T47D (cell line): ENCODE data around the gene CLRN2.

ENCODE experiments used
- DNase-seq, 2 experiments: peaks; one replicate each; pipeline versions ENCODE4 v3.0.0 to v3.0.0-alpha.2; 2011 to 2012; ENCODE audit warnings: low read depth in 1 of 2, low spot score in 1 of 2
- JUND ChIP-seq: IDR thresholded peaks from 2 replicates; pipeline ENCODE4 v1.6.1; 2012; ENCODE audit warnings: low read depth
- in situ Hi-C: cut with HindIII; loops from 2 replicates; pipeline ENCODE4 v1.10.0; 2016; ENCODE audit warnings: low sequenced_read_pairs, low pct_unique_long_range_greater_than_20kb

The CLRN2 gene, protein sequence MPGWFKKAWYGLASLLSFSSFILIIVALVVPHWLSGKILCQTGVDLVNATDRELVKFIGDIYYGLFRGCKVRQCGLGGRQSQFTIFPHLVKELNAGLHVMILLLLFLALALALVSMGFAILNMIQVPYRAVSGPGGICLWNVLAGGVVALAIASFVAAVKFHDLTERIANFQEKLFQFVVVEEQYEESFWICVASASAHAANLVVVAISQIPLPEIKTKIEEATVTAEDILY

DNA sequence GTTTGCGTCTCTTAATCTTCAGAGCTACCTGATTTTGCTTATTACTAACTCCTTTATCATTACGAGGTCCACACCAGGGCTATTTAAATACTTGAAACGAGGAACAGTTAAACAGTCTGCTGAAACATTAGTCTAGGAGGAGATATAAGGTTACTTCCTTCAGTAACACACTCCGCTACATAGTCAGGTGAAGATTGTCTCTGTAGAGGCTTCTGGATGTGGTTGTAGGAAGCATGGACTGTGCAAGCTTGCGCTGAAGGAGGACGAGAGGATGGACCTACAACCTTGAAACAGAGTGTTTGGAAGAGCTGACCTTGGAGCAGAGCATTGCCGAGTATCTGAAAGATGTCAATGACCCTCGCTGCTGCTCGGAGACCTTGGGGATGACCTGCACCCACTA is at the start of gene CLRN2:
Gene CLRN2, plus strand, starts transcription at position 301 of the 400 bp plus-strand sequence. CDS start 102 bp downstream, outside the sequence.
- TF ChIP-seq JUND, result no peak
- no peak for DNase-seq
- in situ Hi-C loops, result no loop called here

- no peak for TF ChIP-seq JUND
- peak in 1 of 2 experiments; percentile 49 for DNase-seq
- in situ Hi-C loops, result no loop called here
These were observed 46.2 kb upstream of the CLRN2 start for GRCh38 chr4:17468619-17469221.

- no peak for TF ChIP-seq JUND
- DNase-seq, result peak in 1 of 2 experiments; percentile 7
- in situ Hi-C loops, result no loop called here
These were observed 44.9 kb upstream of the CLRN2 start for GRCh38 chr4:17469931-17470674.

DNA sequence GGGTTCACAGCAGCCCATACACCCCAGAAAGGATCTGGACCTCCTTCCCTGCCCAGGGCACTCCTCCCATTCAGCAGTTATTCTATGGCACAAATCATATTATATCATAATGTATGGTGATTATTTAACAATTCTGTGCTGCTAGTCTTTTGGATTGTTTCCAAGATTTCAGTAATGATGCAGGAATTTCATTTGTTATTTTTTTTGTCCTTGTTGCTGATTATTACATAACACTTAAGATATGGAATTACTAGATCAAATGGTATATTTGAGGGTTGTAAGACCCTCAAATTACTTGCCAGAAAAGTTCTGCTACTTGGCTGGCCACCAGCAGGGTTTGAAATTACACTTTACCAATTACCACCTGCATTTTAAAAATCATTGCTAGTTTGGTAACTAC is 39.5 kb upstream of the CLRN2 start:
- TF ChIP-seq JUND, result no peak
- in situ Hi-C loops, result no loop called here

DNA sequence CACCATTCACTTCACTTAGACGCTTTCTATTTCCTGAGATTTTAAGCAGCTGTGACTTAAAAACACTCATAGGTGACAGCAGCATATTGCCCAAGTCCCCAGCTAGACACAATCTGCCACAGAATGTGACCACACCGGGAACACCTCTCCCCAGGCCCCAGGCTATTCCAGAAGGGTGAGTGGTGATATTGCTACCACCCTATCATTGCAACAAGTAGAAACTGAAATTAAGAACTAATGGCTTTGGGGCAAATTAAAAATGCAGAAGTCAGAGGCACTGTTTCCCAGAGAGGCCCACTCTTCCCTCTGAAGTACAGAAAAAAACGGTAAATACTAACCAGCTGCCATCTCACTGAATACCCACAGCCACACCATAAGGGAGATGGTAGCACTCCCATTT is 38.1 kb upstream of the CLRN2 start:
- in situ Hi-C loops, result no loop called here
- TF ChIP-seq JUND, result no peak
- no peak for DNase-seq

More for the DNA sequence above, 39.5 kb upstream of the CLRN2 start:
- DNase-seq, result no peak

DNA sequence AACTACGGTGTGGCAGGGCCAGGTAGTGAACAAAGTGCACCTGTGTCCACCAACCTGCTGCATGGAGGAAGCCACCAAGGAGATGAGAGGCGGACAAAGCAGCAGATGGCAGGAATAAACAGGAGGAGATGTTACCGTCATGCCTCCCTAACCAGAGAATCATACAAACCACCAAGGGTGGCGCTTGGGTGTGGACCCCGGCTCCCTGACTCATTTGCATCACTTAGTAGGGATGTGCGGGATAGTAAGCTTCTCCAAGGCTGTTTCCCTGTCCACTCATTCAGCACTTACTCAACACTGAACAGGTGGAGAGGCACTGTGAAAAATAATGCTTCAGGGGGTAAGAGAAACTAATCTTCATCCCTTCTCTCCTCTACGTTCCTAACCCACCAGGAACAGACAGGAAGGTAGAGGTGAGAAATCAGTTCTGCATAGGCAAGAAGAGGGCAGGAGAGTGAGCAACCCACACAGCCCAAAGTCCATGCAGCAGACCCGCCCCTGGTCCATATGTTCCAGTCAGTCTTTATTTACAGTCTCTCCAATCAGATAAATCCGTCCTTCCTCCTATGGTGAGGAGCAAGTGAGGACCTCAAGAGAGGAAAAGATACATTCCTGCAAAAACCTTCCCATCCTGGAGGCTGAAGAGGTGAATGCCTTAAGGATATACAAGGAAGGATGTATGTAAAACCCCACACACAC is 37.0 kb upstream of the CLRN2 start:
- no peak for DNase-seq
- TF ChIP-seq JUND, result no peak
- in situ Hi-C loops, result no loop called here

- DNase-seq, result no peak
- in situ Hi-C loops, result no loop called here
- no peak for TF ChIP-seq JUND
These were observed 34.6 kb upstream of the CLRN2 start for GRCh38 chr4:17480210-17480927.

DNA sequence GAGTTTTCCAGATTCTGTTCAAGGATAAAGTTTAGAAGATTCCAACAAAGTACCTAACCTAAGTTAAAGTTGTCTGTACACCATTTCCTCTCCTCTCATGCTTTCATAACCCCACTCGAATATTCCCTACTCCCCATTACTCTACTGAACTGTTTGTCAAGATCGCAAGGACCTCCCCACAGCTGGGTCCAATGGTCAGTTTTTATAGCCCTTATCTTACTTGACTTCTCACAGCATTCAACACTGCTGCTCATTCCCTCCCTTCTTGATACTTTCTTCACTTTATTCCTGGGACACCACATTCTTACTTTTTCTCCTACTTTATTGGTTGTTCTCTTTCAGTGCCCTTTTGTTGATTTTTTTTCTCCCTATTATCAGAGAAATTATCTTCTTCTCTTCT is 34.0 kb upstream of the CLRN2 start:
- in situ Hi-C loops, result no loop called here
- no peak for TF ChIP-seq JUND
- no peak for DNase-seq

GRCh38 chr4:17482716-17483115 is 32.2 kb upstream of the CLRN2 start:
- TF ChIP-seq JUND, result no peak
- in situ Hi-C loops, result no loop called here

DNA sequence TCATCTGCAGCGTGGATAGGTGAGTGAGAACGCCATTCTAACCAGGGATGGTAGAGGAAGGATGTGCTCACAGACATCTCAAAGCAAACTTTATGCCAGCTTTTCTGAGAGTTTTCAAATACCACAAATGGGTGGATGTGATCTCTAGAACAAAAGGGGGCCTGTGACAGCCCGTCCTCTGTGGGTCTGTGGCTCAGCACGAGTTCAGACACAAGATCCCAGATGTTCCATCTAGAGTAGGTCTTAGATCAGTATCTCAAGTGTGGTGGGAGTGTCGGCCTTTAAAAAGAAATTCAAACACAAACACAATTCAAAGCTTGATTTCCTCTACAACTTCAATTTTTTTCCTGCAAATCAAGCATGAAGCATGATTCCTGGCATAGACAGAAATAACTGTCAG is 25.8 kb upstream of the CLRN2 start:
- TF ChIP-seq JUND, result no peak
- in situ Hi-C loops, result no loop called here
- DNase-seq, result no peak

More at GRCh38 chr4:17482716-17483115, 32.2 kb upstream of the CLRN2 start:
- no peak for DNase-seq

DNA sequence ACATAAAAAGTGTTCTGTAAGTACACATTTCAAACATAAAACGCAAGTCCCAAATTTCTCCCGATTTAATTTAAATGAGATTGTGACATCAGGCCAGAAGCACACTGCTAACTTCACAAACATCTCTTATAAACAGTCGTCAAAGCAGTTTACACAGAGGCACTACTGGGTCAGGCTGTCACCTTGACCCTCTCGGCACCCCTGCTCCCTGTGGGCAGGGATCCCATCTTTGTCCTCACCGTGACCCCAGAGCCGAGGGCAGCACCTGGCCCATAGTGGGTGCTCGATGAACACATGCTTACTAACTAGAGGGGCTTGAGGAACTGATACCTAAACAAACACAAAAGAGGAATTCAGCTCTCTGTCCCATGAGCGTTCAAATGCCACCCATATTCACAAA is 25.2 kb upstream of the CLRN2 start:
- no peak for TF ChIP-seq JUND
- no peak for DNase-seq
- in situ Hi-C loops, result no loop called here

DNA sequence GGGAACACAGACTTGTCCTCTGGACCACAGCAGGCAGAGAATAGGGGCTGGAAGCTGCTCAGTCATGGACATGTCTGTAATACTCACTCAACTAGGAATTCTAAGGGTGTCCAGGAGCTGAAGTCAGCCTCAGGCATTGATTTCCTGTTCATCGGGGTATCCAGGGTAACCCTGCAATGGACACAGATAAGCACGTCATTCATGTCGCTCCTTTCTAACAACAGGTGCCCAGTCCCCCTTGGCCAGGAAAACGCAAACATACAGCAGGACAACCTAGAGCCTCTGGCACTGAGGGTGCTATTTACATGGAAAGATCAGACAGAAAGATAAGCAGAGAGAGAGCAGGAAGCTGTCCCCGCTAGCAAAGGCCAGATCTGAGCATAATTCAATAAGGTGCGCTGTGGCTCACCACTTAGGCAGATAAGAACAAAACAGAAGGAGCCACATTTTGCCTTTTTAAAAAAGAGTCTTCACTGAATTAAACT is 24.3 kb upstream of the CLRN2 start:
- in situ Hi-C loops, result no loop called here
- peak; percentile 40; the same call in 1 of the 2 replicates for TF ChIP-seq JUND
- DNase-seq, result peak; percentile 48 to 66
